ENCODE measurements around the gene ERVK3-1. TPM values are rescaled to one million over a fixed set of nuclear protein-coding genes. Genes with fewer than 3 reads are reported as not detected.

ERVK3-1 gene
- total and polyA plus RNA-seq, 2 of the 8 experiments (the other 6 are each of a cell fraction or from before 2014, with no cell fraction given): 29.9 to 31.5 TPM

- Histone ChIP-seq H3K23me2 (ENCODE audit: low read depth, low read length) (peaks cover 6% of the 10 kb centered on the region), H3K27ac (ENCODE audit: low read depth, low read length) (peak overlapping the region; percentile 78), H3K4ac (replicated peaks; ENCODE audit: insufficient read length, low read depth, low read length) (no peak overlapping the region), H3K9me3 (ENCODE audit: insufficient read depth in 2 of 2, low read depth in 1 of 2, low read length in 1 of 2) (no peaks in the 10 kb centered on the region), H3K4me3 (ENCODE audit: extremely low read depth in 1 of 4, insufficient read depth in 2 of 4, low read depth in 3 of 4, low read length in 4 of 4) (peak overlapping the region; percentile 86 to 97 (median 94)), H3K23ac (ENCODE audit: insufficient read length) (no peak overlapping the region), H3K56ac (replicated peaks; ENCODE audit: insufficient read length, low read depth, low read length) (no peak overlapping the region), H3K9ac (replicated peaks in 1 of 4; ENCODE audit: extremely low read depth in 1 of 4, low read depth in 3 of 4, low read length in 3 of 4) (peak overlapping the region; percentile 64 to 95 (median 80)), H4K91ac (replicated peaks; ENCODE audit: insufficient read length, low read length) (no peak overlapping the region), H3K36me3 (ENCODE audit: control insufficient read depth in 2 of 4, insufficient read depth in 4 of 4, low read length in 3 of 4) (peaks cover 0 to 13% (median 2%) of the 10 kb centered on the region in 4 experiments; a peak in 3 of 8 replicates), H3K4me1 (replicated peaks in 1 of 4; ENCODE audit: control insufficient read depth in 3 of 4, insufficient read depth in 4 of 4, low read length in 3 of 4) (peaks cover 4 to 11% (median 6%) of the 10 kb centered on the region in 4 experiments; a peak in 6 of 7 replicates), H2AFZ (ENCODE audit: low read length) (no peak overlapping the region), H2BK12ac (ENCODE audit: low read depth, low read length) (no peak overlapping the region), H2BK120ac (replicated peaks; ENCODE audit: low read depth, low read length) (no peak overlapping the region), H2AK5ac (ENCODE audit: low read depth, low read length) (no peak overlapping the region), H2BK5ac (ENCODE audit: low read depth, low read length) (peak overlapping the region; percentile 88; the same call in 1 of the 2 replicates), H4K5ac (ENCODE audit: insufficient read length, low read depth, low read length) (peak overlapping the region; percentile 25), H3K79me1 (ENCODE audit: low read depth, low read length) (peaks cover 15% of the 10 kb centered on the region), H4K20me1 (replicated peaks in 1 of 2; ENCODE audit: control insufficient read depth in 1 of 2, insufficient read depth in 2 of 2, low read length in 2 of 2) (peaks cover 9 to 17% of the 10 kb centered on the region in 2 experiments), H2BK15ac (ENCODE audit: low read length) (no peak overlapping the region), H2BK20ac (ENCODE audit: low read length) (no peak overlapping the region), H3K14ac (ENCODE audit: insufficient read length) (no peak overlapping the region), H3K4me2 (ENCODE audit: insufficient read depth in 1 of 2, low read depth in 2 of 2, low read length in 2 of 2) (peak overlapping the region; percentile 74 to 78), H3K18ac (ENCODE audit: extremely low read depth, low read length) (no peak overlapping the region; the same call in 1 of the 2 replicates), H3K79me2 (ENCODE audit: control insufficient read depth in 1 of 2, insufficient read depth in 2 of 2, low read length in 2 of 2) (peaks cover 23 to 46% of the 10 kb centered on the region in 2 experiments), H4K8ac (ENCODE audit: extremely low read depth, insufficient read depth, low read length) (peak overlapping the region; percentile 47), H3K27me3 (replicated peaks in 1 of 4; ENCODE audit: control insufficient read depth in 3 of 4, extremely low read depth in 1 of 4, insufficient read depth in 3 of 4, low read length in 3 of 4) (no peaks in the 10 kb centered on the region)
- no peak for FAIRE-seq
- ChIA-PET CTCF (ENCODE audit: partially characterized antibody) (interaction anchor here (0.6 to 1.0 kb wide), 3 partner anchors 10 to 1090 kb away, joined by 3 read pairs; no protein-coding TSS in a partner anchor), POLR2A (ENCODE audit: partially characterized antibody) (interaction anchor here (0.8 to 3.9 kb wide), 23 partner anchors 8 to 108 kb away, joined by 3 to 30 read pairs (median 5); partner anchors contain the start of genes ERVK3-1, ZNF274, ZNF544 and ZSCAN22)
- DNase-seq (ENCODE audit: low read depth in 1 of 2, low spot score in 2 of 2): no peak
- 44% methylated on average over 25 of the region's 25 CpGs; no CpG with 5 or more reads in 1 of the 2 experiments for WGBS, 2 experiments (ENCODE audit: extremely low coverage in 1 of 2, insufficient coverage in 1 of 2, insufficient read length in 1 of 2, insufficient replicate concordance in 2 of 2, low coverage in 1 of 2, low lambda C conversion rate in 2 of 2, missing lambda C conversion rate in 1 of 2)
- TF ChIP-seq SUZ12 (IDR thresholded peaks at IDR 0.05; ENCODE audit: low read length) (no peak), YY1 (IDR thresholded peaks at IDR 0.05; ENCODE audit: low read depth, low read length) (peak; percentile 61; the same call in 1 of the 2 replicates)
Measured at GRCh38 chr19:58277748-58278540, 27.2 kb upstream of the ERVK3-1 start.
